SKM-1 treated with dmso at 0.1 percent for 144 hours (cell line): ENCODE data around the gene CENPP.

Source experiments
- DNase-seq: peaks from one replicate; lab custom pipeline; 2025; ENCODE audit not compliant: unreplicated experiment; lab: John Stamatoyannopoulos, UW

Gene CENPP

DNA sequence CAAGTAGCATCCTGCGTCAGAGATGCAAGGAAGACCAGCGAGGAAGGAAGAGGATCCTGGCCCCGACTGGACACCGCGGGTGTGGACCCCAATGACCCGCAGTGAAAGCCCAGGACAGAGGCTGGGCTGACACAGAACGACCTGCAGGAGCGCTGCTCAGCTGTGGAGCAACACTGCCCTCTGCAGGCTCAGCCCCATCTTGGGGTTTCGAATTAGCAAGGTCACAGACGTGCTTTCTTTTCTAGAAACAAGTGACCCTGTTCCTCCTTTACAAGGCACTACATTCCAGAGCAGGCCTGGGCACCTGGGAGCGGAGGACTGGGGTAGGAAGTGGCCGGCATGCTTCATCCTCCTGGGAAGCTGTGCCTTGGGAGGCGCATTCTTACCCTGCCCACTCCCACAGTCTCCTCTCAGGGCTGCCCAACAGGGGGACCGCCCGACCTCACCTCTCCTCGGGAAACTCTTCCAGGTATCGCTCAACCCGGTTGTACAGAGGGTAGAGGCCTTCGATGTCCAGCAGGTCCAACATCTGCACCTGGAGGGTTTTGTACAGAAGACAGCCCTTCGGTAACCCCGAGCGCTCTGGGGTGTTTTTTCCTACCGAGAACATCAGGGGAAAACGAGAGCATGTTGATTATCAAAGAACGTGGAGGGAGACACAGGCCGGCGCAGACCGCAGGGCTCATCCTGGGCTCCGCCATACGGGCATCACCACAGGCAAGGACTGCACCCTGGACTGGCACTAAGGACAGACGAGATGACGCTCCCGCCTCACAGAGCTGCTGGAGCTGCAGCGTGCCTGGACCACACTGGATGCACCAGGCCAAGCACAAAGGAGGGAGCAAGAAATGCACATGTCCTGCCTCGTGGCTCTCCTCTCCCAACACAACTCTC is 309.2 kb downstream of the CENPP start:
- DNase-seq: peak; percentile 4

DNA sequence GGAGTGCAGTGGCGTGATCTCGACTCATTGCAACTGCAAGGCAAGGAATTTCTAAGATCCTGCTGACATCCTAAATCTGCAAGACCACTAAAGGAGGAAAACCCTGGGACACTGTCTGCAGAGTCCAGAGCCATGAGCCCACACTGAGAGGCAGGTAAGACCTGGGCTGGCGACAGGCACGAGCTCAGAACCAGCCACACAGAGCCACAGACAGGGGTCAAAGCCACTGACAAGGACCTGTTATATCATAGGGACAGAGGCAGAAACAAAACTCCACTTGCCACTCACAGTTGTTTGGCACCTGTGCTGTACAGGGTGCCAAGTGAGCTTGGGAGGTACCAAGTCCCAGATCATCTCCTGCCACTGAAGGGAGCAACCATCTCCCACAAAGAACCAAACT is 310.0 kb downstream of the CENPP start:
- no peak for DNase-seq

DNA sequence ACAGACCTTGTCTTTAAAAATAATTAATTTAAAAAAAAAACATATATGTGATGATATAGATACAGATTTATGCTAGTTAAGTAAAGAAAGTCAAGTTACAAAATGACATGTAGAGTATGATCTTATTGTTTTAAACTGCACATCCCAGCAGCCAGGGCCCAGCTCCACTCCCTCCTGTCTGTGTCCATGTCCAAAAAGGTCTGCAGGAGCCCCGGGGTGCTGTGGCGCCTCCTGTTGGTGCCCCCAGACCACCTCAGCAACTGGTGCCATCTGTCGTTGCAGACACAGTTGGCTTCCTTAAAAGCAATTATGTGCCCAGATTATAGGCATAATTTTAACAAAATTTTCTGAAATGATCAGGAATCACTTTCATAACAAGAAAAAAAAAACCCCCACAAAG is 310.9 kb downstream of the CENPP start:
- no peak for DNase-seq

DNA sequence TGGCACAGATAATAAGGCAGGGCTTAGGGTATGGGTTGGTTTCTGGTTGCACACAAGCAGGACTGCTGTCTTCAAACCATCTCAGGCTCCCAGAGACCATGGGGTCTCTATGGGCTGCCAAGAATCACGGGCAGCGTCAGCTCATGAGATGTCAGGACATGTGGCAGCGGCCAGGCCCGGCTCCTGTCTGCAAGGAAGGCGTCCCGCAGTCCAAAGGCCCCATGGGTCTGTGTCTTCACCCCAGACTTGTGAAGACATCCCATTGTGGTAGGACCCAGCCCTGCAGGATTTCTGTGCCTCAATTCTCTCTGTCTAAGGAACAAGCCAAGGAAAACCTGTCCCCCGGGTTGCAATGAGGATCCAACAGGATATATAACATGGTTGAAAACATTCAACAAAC is 311.6 kb downstream of the CENPP start:
- no peak for DNase-seq

DNA sequence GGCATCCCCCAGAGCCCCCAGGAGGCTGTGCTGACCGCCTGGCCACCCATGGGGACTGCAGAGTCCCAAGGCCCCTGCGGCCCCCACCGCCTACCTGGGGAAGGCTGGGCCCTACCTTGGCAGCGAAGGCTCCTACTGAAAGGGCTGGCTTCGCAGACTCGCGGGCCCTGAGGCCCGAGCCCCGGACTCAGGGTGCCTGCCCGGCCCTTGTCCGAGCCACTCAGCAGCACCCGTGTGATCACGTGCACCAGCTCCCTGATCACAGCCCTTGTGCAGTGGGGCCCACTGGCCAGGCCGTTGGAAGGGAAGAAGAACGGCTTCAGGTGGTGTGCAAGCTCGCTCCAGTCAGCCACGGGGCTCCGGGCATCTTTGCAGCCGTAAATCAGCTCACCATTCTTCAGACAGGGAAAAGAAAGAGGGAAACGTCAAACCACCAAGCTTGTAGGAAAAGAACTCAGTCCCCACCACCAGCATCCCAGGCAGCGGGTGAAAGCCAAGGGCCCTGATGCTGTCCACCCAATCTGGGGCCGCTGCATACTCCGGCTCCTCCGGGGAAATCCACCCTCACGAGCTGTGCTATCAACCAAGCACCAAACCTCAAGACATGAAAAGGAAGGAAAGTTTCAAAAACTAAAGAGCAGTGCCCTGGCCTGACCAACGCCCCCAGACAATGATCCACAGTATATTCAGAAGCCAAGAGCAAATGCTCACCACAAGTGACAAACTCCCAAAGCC is 312.3 kb downstream of the CENPP start:
- DNase-seq: no peak

DNA sequence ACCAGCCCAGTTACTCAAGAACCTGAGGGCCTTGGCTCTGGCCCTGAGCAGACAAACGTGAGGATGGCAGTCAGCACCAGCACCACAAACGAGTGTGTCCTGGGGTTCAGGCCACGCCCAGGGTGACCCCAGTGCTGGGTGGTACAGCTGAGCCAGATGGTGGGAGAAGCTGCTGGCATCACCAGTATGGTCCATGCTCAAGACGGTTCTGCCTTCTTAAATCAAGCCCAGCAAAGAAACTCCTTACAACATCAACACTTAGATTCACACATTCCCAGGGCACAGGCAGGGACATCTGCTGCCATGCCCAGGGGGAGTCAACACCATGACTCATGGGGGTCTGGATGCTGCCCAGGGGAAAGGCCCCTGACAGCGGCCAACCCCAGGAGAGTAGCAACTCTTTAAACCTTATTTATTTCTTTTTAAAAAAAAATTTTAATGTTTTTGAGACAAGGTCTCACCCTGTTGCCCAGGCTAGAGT is 312.9 kb downstream of the CENPP start:
- DNase-seq: no peak

DNA sequence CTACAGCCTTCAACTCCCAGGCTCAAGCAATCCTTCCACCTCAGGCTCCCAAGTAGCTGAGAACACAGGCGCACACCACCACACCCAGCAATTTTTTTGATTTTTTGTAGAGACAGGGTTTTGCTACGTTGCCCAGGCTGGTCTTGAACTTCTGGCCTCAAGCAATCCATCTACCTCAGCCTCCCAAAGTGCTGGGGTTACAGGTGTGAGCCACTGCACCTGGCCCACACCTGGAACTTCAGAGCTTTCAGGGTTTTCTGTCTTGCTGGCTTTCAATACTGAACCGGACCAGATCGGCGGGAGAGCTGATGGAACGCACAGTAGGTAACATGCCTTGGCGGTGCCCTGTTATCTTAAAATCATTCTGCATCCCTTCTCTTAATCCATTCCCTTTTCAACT is 313.4 kb downstream of the CENPP start:
- no peak for DNase-seq

DNA sequence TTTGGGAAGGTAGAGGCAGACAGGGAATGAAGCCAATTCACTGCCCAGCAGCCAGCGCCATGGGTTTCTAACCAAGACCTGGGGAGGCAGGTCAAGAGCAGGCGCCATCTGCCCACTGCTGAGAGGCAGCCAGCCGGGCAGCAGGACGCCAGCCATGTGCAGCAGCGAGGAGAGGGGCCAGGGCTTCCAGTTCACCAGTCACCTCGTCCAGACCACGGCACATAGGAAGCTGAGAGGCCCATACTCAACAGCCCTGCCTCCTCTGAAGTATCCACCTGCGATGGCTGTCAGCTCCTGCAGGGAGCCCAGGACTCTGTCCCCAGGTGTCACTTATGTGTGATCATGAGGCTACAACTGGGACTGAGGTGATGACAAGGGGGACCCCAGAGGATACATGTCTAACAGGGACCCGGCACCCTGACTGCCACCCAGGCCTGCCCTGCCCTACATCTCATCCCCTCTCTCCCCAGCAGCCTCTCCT is 314.1 kb downstream of the CENPP start:
- DNase-seq: no peak

DNA sequence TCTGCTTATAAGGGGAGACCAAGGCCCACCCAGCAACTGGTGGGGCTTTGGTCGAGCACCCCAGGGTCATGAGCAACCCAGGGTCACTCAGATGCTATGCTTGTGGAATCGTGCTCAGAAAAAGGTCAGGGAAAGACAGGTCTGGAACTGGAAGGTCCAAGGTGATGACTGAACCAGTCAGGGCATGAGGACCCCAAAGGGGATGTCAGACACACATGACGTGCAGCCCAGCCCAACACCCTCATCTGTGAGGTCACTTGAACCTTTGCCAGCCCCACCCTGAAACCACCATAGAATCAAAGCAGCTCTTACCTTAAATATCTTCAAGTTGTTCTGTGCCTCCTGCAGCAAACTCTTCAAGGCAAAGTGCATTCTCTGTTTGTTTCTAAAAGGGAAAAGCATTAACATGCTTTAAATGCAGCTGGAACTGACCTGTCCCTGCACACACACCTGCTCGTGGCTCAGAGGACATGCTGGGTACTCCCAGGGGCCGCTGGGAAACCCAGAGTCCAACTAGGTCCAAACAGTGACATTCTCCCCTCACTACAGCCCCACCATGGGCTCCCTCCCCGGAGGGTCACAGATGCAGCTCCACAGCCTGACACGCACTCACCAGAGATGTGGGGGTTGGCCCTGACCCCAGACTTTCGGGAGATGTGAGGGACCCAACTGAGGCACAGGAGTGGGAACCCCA is 314.8 kb downstream of the CENPP start:
- DNase-seq: no peak

DNA sequence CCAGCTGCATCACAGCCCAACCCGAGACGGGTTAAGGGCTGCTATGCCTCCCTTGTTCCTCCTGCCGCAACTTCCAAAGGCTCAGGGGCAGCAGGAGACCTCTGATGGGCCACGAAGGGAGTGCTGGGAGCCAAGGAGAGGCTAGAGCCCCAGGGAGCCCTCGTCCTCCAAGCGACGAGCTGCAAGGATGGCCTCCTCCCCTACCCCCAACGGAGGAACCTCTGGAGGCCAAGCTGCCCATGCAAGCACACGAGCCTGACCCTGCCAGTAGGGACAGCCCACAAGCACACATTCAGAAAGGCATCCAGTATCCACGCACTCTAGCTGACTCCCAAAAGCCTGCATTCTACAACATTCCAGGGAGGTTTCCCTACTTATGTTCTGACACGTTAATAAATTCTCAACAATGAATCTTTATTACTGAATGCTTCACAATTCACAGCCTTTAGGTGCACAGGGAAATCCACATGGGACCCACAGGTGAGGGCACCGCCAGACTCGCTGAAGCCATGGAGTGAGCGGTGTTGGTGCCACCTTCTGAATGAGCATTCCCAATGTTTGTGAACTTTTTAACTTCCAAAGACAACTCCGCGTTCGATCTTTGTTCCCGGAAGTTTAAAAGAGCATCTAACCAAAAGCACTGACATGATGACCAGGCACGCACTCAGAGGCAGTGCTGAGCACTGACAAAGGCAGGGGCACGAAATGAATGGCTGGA is 315.5 kb downstream of the CENPP start:
- no peak for DNase-seq

DNA sequence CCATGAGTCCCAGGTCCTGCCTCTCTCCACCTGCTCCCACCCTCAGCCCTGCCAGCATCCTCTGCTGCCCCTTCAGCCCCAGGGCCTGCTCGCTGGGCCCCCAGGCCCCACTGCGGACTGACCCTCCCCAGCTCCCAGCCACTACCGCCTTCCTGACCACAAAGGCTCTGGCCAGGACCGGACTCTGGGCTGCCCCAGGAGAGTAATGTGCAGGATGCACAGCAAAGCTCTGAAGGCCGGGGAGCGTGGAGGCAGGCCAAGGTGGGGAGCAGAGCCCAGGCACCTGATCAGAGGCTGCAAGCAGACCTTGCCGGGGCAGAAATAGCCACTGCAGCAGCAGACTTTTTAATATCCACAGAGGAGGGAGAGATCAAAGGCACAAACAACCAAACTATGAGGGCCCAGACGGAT is 316.3 kb downstream of the CENPP start:
- no peak for DNase-seq

DNA sequence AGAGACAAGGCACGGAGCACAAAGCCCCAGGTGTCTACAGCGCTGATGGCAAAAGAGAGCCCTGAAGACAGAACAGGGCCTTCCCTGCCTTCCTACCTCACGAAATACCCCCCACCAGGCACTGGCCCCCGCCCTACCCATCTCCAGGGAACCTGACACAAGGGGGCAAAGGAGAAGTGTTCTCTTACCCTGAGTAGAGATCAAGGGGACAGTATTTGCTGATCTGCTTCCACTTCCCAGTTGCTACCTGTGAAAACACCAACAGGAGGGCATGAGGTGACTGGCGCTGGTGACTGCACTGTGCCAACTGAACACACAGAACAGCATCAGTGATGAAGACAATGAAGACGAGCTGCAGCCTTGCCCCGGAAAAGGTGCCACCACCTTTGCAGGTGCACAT is 316.8 kb downstream of the CENPP start:
- no peak for DNase-seq

DNA sequence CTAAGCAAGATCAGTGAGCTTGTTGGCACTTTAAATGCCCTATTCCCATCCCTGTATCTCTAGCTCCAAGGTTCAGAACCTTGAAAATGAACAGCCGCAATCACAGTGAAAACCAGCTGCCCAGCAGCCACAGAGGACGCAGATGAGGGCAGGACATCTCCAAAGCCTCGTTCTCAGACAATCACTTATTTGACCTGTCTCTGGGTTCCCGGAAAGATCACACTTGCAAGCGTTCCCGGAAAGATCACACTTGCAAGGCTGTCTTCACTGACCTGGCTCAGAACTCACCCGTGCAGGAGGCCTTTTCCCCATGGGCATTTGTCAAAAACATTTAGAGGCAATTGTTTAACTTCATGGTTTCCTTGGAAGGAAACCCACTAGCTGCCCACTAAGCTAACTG is 318.5 kb downstream of the CENPP start:
- no peak for DNase-seq

DNA sequence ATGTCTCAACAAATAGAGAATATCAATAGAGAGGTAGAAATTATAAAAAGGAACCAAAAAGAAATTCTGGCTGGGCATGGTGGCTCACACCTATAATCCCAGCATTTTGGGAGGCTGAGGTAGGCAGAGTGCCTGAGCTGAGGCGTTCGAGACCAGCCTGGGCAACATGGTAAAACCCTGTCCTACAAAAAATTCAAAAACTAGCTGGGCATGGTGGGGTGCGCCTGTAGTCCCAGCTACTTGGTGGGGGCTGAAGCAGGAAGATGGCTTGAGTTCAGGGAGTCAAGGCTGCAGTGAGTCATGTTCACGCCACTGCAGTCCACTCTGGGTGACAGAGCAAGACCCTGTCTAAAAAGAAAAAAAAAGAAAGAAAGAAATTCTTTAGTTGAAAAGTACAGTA is 319.3 kb downstream of the CENPP start:
- no peak for DNase-seq

DNA sequence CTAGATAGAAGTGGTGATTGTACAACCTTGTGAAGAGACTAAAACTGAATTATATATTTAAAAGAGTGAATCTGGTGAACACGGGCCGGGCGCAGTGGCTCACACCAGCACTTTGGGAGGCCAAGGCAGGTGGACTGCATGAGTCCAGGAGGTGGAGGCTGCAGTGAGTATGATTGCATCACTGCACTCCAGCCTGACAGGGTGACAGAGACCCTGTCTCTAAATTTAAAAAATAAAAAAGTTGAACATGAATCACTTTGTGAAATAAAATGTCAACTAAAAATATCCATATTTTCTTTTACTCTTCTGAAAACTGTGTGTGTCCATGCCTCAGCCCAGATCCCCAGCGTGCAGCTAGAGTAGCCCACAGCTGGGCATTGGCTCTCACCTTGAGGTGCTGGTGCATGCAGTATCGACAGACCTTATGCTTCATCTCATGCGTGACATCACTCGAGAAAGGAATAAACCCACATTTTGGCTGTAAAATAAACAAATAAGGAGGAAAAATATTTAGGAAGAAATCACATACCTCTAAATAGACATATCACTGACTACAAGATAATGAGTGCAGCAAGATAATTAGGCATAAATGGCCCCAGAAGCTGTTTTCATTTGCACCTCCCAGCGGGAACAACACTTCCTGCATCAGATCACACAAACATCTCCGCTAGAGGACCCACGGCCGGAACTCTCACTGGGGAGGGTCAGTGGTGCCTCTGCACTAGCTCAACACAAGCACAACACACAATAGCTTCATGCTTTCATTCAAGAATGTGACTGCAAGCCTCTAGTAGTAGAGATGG is 322.1 kb downstream of the CENPP start:
- no peak for DNase-seq

DNA sequence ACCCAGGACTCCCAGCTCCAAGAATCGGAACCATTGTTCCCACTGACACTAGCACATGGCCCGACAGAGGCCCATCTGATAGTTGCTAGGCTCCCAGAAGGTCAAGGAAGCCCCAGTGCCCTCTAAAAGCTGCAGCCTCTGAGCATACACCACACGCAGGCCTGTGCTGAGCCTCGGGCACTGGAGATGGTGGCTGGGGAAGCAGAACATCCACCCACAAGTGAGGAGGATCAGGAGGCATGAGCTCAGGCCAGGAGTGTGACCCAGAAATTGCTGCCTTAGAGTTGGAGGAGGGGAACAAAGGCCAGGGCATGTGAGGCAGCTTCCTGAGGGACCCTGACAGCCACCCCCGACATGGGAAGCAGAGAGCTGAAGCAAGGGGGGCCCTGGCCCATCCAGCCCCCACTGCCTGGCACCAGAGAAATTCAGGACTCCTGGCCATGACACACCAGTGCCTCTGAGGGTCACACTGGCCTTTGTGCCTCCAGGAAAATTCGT is 322.8 kb downstream of the CENPP start:
- DNase-seq: no peak

DNA sequence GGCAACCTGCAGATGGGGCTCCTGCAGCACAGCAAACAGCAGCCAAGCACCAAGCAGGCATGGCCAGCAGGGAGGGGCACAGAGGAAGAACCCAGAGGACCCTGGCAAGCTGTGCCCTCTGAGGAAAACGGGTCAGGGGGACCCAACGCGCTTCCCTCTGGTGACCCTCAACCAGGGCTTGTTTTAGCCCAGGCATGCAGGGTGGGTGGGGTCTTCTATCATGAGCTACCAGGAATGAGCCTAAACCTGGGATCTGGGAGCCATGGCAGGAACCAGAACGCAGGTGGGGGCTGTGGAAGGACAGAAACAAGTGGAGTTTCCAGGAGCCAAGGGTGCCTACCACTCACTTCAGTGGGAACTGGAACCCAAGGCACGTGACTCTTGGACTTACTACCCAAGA is 323.3 kb downstream of the CENPP start:
- DNase-seq: no peak

DNA sequence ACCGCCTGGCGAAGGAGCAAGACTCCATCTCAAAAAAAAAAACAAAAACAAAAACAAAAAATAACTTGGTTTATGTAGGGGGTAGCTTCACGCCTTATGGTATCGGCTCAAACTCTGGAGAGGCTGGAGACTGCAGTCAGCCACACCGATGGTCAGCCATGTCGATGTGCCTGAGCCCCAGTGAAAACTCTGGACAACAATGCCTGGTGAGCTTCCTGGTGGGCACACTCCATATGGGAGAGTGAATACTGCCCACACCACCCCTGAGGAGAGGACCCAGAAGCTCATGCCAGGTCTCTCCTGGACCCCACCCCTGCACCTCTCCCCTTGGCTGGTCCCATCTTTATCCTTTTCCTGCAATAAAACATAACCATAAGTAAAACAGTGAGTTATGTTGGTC is 324.5 kb downstream of the CENPP start:
- no peak for DNase-seq

DNA sequence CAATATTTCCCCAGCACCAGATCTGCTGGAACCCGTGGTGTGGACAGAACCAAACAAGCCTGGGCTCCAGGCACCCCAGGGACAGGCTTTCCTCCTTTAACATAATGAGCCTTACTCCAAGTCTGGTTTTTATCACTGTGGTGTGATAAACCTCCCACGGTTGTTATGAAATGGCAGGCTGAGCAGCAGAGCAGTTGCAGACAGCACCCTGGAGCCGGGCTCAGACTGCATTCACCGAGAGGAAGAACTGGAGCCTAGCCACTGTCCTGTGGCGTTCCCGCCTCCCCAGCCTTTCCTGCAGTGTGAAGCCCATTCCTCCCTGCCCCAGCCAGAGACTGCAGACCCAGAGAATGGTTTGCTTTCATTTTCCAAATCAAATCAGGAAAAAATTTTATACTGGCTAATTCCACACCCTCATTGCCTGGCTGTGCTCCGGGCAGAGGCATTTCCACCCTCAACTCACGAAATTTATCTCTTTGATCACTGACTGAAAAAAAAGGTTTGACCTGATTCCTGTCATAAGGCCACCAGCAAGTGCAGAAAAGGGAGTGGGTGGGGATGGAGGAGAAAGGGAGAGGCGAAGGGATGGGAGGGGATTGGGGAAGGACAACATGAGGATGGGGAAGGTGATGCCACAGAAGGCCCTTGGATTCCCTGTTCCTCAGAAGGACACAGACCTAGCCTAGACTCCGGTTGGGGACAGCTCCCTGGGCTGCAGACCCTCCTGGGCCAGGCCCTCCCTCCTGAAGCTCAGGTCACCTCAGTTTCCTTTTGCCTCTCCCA is 325.3 kb downstream of the CENPP start:
- no peak for DNase-seq
